ENCODE data around the gene HDAC4.

The HDAC4 gene

DNA sequence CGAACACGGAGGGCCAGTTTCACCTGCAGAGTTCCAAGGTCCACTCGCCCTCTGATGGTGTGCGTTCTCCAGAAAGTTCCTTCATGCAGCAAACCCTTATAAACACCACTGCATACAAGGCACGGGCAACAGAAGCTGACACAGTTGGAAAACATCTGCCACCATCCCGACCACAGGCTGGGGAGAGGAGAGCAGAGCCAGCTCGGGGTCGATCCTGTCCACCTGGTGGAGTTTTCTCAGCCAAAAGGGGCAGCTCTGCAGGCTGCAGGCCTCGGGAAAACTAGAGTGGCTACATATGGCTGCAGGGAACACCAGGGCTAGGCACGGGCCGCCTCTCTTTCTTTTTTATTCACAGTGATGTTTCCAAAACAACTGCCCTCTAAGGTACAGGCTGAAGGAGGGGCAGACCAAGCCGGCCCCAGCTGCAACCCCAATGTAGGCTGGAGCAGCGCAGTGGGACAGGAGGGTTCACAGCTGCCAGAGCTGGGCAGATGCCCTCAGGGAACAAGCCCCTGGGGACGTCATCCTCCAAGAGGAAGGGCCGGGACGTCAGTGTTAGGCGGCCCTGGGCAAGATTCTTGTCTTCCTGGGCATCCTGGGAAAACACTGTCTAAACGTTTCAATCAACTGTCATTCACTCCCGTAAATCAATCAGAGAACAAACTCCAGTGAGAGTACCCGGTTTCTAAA lies 278.3 kb downstream of the HDAC4 start:
- no peak overlapping the region for H3K4me3 ChIP-seq (ENCODE audit: low read length)
- TF ChIP-seq, protein P1, sequence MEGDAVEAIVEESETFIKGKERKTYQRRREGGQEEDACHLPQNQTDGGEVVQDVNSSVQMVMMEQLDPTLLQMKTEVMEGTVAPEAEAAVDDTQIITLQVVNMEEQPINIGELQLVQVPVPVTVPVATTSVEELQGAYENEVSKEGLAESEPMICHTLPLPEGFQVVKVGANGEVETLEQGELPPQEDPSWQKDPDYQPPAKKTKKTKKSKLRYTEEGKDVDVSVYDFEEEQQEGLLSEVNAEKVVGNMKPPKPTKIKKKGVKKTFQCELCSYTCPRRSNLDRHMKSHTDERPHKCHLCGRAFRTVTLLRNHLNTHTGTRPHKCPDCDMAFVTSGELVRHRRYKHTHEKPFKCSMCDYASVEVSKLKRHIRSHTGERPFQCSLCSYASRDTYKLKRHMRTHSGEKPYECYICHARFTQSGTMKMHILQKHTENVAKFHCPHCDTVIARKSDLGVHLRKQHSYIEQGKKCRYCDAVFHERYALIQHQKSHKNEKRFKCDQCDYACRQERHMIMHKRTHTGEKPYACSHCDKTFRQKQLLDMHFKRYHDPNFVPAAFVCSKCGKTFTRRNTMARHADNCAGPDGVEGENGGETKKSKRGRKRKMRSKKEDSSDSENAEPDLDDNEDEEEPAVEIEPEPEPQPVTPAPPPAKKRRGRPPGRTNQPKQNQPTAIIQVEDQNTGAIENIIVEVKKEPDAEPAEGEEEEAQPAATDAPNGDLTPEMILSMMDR (conservative IDR thresholded peaks at IDR 0.05; ENCODE audit: low read length) = no peak
- DNase-seq (ENCODE audit: low read depth) = no peak

DNA sequence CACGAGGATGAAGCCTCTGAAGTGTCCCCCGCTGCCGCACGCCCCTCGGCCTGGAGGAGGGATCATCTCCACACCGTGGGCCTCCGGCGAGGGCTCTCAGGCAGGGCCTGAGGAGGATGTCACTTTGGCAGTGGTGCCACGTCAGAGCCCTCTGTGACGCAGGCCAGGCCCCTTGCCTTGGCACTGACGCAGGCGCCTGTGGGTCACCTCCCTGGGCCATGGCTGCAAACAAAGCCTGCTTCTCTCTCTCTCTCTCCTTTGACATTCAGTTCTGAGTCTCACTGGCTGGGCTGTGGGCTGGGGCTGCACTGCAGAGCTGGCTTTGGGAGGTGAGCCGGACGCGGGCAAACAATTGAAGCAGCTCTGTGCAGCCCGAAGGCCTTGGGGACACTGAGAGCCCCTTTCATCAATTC lies 279.2 kb downstream of the HDAC4 start:
- H3K4me3 ChIP-seq (ENCODE audit: low read length) = no peak overlapping the region
- TF ChIP-seq, protein P1 (conservative IDR thresholded peaks at IDR 0.05; ENCODE audit: low read length) = no peak
- DNase-seq (ENCODE audit: low read depth) = no peak

DNA sequence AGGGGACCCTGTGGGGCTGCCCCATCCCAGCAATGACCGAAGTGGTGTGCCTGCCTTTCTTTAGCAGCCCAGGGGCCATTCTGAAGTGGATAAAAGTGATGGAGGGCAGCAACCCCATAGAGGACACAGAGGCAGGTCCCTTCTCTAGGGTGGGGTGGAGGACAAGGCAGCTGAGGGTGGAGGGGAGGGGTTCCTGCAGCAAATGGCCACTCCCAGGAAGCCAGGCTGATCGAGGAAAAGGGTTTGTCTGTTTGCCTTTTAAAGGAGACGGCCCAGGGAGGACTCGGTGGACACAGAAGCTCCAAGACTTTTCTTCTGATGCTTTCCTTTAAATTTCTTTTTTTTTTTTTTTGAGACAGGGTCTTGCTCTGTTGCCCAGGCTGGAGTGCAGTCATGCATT lies 280.2 kb downstream of the HDAC4 start:
- TF ChIP-seq, protein P1 (conservative IDR thresholded peaks at IDR 0.05; ENCODE audit: low read length) = no peak
- DNase-seq (ENCODE audit: low read depth) = no peak
- H3K4me3 ChIP-seq (ENCODE audit: low read length) = no peak overlapping the region

DNA sequence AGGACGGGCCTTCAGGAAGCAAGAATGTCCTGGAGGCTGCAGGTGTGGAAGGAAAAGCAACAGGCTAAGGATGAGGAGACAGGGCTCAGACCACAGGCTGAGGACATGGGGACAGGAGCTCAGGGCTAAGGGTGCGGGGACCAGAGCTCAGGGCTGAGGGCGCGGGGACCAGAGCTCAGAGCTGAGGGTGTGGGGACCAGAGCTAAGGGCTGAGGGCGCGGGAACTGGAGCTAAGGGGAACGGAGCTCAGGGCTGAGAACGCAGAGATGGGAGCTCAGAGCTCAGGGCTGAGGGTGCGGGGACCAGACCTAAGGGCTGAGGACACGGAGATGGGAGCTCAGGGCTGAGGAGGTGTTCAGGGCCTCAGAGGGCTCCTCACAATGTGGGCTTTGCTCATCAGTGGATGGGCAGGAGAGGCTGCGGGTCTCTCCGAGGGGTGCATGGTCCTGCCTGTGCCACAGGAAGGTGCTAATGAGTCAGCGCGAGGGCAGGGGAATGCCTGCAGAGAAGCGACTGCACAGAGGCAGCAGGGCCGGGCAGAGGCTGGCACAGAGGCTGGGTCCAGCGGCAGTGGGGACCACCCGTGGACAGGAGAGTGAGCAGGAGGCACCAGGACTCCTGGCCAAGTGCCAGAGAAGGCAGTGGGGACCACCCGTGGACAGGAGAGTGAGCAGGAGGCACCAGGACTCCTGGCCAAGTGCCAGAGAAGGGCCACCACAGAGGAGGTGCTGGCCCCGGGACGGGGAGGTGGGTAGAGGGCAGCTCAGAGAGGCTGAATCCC lies 281.3 kb downstream of the HDAC4 start:
- TF ChIP-seq, protein P1 (conservative IDR thresholded peaks at IDR 0.05; ENCODE audit: low read length) = no peak
- DNase-seq (ENCODE audit: low read depth) = no peak

DNA sequence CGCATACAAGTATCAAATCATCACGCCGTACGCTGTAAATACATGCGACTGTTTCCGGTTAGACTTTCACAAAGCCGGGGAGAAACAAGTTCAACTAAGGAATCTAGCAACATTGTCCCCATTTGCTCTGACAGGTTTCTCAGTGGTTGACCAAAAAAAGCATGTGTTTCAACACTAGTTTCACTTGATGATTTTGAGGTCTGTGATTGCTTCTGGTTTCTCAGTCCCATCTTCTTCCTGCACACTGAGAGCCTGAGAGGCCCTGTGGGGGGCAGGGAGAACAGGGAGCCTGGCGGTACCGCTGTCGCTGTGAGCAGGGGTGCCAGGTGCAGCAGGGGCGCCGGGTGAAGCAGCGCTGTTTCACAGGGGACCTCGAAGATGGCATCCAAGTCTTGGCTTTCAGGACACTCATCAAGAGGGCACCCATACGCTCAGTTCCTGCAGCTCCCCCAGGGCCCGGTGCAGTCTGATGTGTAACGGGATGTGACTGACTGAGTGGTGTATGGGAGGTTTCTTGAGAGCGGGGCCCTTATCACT lies 282.1 kb downstream of the HDAC4 start:
- no peak overlapping the region for H3K4me3 ChIP-seq (ENCODE audit: low read length)
- no peak for DNase-seq (ENCODE audit: low read depth)
- TF ChIP-seq, protein P1 (conservative IDR thresholded peaks at IDR 0.05; ENCODE audit: low read length) = no peak

More for the DNA sequence above, 281.3 kb downstream of the HDAC4 start:
- H3K4me3 ChIP-seq (ENCODE audit: low read length) = no peak overlapping the region

DNA sequence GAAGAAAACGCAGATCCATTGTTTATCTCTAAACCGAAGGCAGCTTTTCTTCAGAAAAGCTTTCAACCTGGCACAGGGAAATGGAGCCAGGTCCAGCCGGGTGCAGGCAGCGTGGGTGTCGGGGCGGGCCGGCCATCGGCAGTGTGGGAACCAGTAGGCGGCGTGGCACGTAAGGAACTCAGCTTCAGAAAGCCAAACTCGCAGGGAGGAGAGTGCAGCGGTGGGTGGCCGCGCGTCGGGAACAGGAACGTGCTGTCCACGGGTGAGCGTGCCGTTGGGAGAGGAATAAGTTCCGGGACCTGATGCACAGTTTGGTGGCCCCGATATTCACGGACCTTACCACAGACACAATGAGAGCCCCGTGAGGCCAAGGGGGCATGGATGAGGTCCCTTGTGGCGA lies 282.6 kb downstream of the HDAC4 start:
- DNase-seq (ENCODE audit: low read depth) = no peak
- TF ChIP-seq, protein P1 (conservative IDR thresholded peaks at IDR 0.05; ENCODE audit: low read length) = no peak
- H3K4me3 ChIP-seq (ENCODE audit: low read length) = no peak overlapping the region
